HEK293 (cell line): ENCODE data around the gene HOXD10.

Experiments used
- BCL11A ChIP-seq: fragments of 450-650 bp; formaldehyde crosslinking; IDR thresholded peaks from 2 replicates; pipeline ENCODE4 v1.5.1; 2016; ENCODE audit warnings: low read depth, missing biosample characterization, missing genetic modification characterization
- GFI1B ChIP-seq: fragments of 450-650 bp; formaldehyde crosslinking; IDR thresholded peaks from 2 replicates; pipeline ENCODE4 v1.5.1; 2016; ENCODE audit warnings: missing biosample characterization, missing genetic modification characterization
- GLIS1 ChIP-seq: fragments of 450-650 bp; formaldehyde crosslinking; IDR thresholded peaks from 2 replicates; pipeline ENCODE4 v1.5.1; 2016; ENCODE audit warnings: missing biosample characterization, missing genetic modification characterization
- GLIS2 ChIP-seq: fragments of 450-650 bp; formaldehyde crosslinking; IDR thresholded peaks from 2 replicates; pipeline ENCODE4 v1.5.1; 2016; ENCODE audit warnings: missing biosample characterization, missing genetic modification characterization
- IKZF3 ChIP-seq: fragments of 450-650 bp; IDR thresholded peaks from 2 replicates; pipeline ENCODE4 v1.5.0; 2018; ENCODE audit warnings: missing biosample characterization, mild to moderate bottlenecking, missing genetic modification characterization, moderate library complexity
- KLF7 ChIP-seq: fragments of 450-650 bp; formaldehyde crosslinking; IDR thresholded peaks from 2 replicates; pipeline ENCODE4 v1.5.1; 2016; ENCODE audit warnings: missing biosample characterization, missing genetic modification characterization, borderline replicate concordance
- KLF8 ChIP-seq: fragments of 450-650 bp; formaldehyde crosslinking; IDR thresholded peaks from 2 replicates; pipeline ENCODE4 v1.5.1; 2016; ENCODE audit warnings: missing biosample characterization, missing genetic modification characterization
- OSR2 ChIP-seq: fragments of 450-650 bp; formaldehyde crosslinking; IDR thresholded peaks from 2 replicates; pipeline ENCODE4 v1.5.1; 2016; ENCODE audit warnings: missing biosample characterization, missing genetic modification characterization
- PRDM1 ChIP-seq: fragments of 450-650 bp; formaldehyde crosslinking; IDR thresholded peaks from 2 replicates; pipeline ENCODE4; 2016; ENCODE audit warnings: missing biosample characterization, missing genetic modification characterization
- SALL2 ChIP-seq: fragments of 450-650 bp; formaldehyde crosslinking; IDR thresholded peaks from 2 replicates; pipeline ENCODE4 v1.5.0; 2017; ENCODE audit warnings: missing biosample characterization, mild to moderate bottlenecking, missing genetic modification characterization, borderline replicate concordance
- SETDB1 ChIP-seq: IDR thresholded peaks from one replicate; pipeline ENCODE4 v1.6.1; 2017; ENCODE audit warnings: mild to moderate bottlenecking, low read length, moderate library complexity, mixed read lengths; ENCODE audit not compliant: insufficient read length
- YY2 ChIP-seq: fragments of 450-650 bp; formaldehyde crosslinking; IDR thresholded peaks from 2 replicates; pipeline ENCODE4 v1.5.1; 2016; ENCODE audit warnings: missing biosample characterization, missing genetic modification characterization
- ZFP37 ChIP-seq: fragments of 450-650 bp; formaldehyde crosslinking; IDR thresholded peaks from 2 replicates; pipeline ENCODE4 v1.5.1; 2016; ENCODE audit warnings: missing biosample characterization, missing genetic modification characterization
- ZIC2 ChIP-seq: fragments of 450-650 bp; formaldehyde crosslinking; IDR thresholded peaks from 2 replicates; pipeline ENCODE4 v1.5.1; 2016; ENCODE audit warnings: missing biosample characterization, missing genetic modification characterization
- ZNF114 ChIP-seq: fragments of 450-650 bp; formaldehyde crosslinking; IDR thresholded peaks from 2 replicates; pipeline ENCODE4 v1.5.0; 2017; ENCODE audit warnings: missing biosample characterization, missing genetic modification characterization
- ZNF132 ChIP-seq: fragments of 450-650 bp; formaldehyde crosslinking; IDR thresholded peaks from 2 replicates; pipeline ENCODE4 v1.5.1; 2017; ENCODE audit warnings: missing biosample characterization, missing genetic modification characterization, borderline replicate concordance
- ZNF133 ChIP-seq: fragments of 450-650 bp; formaldehyde crosslinking; IDR thresholded peaks from 2 replicates; pipeline ENCODE4 v1.5.1; 2016; ENCODE audit warnings: missing biosample characterization, missing genetic modification characterization
- ZNF155 ChIP-seq: fragments of 450-650 bp; formaldehyde crosslinking; IDR thresholded peaks from 2 replicates; pipeline ENCODE4 v1.5.1; 2016; ENCODE audit warnings: missing biosample characterization, missing genetic modification characterization
- ZNF174 ChIP-seq: fragments of 450-650 bp; formaldehyde crosslinking; IDR thresholded peaks from 2 replicates; pipeline ENCODE4 v1.5.0; 2017; ENCODE audit warnings: missing biosample characterization, mild to moderate bottlenecking, missing genetic modification characterization
- ZNF211 ChIP-seq: fragments of 450-650 bp; formaldehyde crosslinking; IDR thresholded peaks from 2 replicates; pipeline ENCODE4 v1.5.1; 2016; ENCODE audit warnings: low read depth, missing biosample characterization, missing genetic modification characterization
- ZNF366 ChIP-seq: fragments of 450-650 bp; formaldehyde crosslinking; conservative IDR thresholded peaks from 2 replicates; pipeline ENCODE4 v1.5.1; 2016; ENCODE audit warnings: missing biosample characterization, missing genetic modification characterization
- ZNF664 ChIP-seq: fragments of 450-650 bp; formaldehyde crosslinking; IDR thresholded peaks from 2 replicates; pipeline ENCODE4 v1.5.1; 2016; ENCODE audit warnings: missing biosample characterization, missing genetic modification characterization
- ZNF785 ChIP-seq: fragments of 450-650 bp; formaldehyde crosslinking; IDR thresholded peaks from 2 replicates; pipeline ENCODE4 v1.5.1; 2016; ENCODE audit warnings: missing biosample characterization, missing genetic modification characterization
- ZNF791 ChIP-seq: fragments of 450-650 bp; formaldehyde crosslinking; IDR thresholded peaks from 2 replicates; pipeline ENCODE4 v1.5.1; 2016; ENCODE audit warnings: missing biosample characterization, missing genetic modification characterization
- ZSCAN30 ChIP-seq: fragments of 450-650 bp; IDR thresholded peaks from 2 replicates; pipeline ENCODE4 v1.5.1; 2018; ENCODE audit warnings: missing biosample characterization, mild to moderate bottlenecking, missing genetic modification characterization, moderate library complexity
- TF ChIP-seq, protein P1 (sequence below): fragments of 450-650 bp; formaldehyde crosslinking; IDR thresholded peaks from 2 replicates; pipeline ENCODE4 v1.5.1; 2017; ENCODE audit warnings: missing biosample characterization, mild to moderate bottlenecking, missing genetic modification characterization, moderate library complexity
- TF ChIP-seq, protein P2 (sequence below): fragments of 450-650 bp; formaldehyde crosslinking; IDR thresholded peaks from 2 replicates; pipeline ENCODE4 v1.5.1; 2017; ENCODE audit warnings: missing biosample characterization, missing genetic modification characterization
- TF ChIP-seq, protein P3 (sequence below): fragments of 450-650 bp; formaldehyde crosslinking; IDR thresholded peaks from 2 replicates; pipeline ENCODE4 v1.5.1; 2016; ENCODE audit warnings: missing biosample characterization, missing genetic modification characterization
- TF ChIP-seq, protein P4 (sequence below): fragments of 450-650 bp; formaldehyde crosslinking; conservative IDR thresholded peaks from 2 replicates; pipeline ENCODE4 v1.5.1; 2016; ENCODE audit warnings: low read depth, missing biosample characterization, missing genetic modification characterization
- TF ChIP-seq, protein P5 (sequence below): fragments of 450-650 bp; formaldehyde crosslinking; IDR thresholded peaks from 2 replicates; pipeline ENCODE4 v1.5.1; 2017; ENCODE audit warnings: missing biosample characterization, missing genetic modification characterization
- TF ChIP-seq, protein P6 (sequence below): fragments of 450-650 bp; formaldehyde crosslinking; IDR thresholded peaks from 2 replicates; pipeline ENCODE4 v1.5.1; 2016; ENCODE audit warnings: missing biosample characterization, missing genetic modification characterization

Gene HOXD10

DNA sequence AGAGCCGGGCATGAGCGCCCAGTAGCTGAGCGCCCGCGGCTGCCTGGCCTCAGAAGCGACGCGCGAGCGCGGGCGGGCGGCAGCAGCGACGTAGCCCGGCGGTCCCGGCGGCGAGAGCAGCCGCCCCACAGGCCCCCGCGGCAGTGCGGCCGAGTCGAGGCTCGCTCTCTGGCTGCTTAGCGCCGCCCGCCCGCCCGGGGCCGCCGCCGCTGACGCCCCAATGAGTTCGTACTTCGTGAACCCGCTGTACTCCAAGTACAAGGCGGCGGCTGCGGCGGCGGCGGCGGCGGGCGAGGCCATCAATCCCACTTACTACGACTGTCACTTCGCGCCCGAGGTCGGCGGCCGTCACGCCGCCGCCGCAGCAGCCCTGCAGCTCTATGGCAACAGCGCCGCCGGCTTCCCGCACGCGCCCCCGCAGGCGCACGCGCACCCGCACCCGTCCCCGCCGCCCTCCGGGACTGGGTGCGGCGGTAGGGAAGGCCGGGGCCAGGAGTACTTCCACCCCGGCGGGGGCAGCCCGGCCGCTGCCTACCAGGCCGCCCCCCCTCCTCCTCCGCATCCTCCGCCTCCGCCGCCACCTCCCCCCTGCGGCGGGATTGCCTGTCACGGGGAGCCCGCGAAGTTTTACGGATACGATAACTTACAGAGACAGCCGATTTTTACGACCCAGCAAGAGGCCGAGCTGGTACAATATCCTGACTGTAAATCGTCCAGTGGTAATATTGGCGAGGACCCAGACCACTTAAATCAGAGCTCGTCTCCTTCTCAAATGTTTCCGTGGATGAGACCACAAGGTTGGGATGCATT, 13.8 kb downstream of the HOXD10 start (continued):
- TF ChIP-seq, protein P1, sequence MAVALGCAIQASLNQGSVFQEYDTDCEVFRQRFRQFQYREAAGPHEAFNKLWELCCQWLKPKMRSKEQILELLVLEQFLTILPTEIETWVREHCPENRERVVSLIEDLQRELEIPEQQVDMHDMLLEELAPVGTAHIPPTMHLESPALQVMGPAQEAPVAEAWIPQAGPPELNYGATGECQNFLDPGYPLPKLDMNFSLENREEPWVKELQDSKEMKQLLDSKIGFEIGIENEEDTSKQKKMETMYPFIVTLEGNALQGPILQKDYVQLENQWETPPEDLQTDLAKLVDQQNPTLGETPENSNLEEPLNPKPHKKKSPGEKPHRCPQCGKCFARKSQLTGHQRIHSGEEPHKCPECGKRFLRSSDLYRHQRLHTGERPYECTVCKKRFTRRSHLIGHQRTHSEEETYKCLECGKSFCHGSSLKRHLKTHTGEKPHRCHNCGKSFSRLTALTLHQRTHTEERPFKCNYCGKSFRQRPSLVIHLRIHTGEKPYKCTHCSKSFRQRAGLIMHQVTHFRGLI (tag by site-specific recombination) = no peak
- TF ChIP-seq ZIC2 (tag by site-specific recombination) (peak; percentile 76), IKZF3 (tag by site-specific recombination) (peak; percentile 77), GLIS1 (tag by site-specific recombination) (peak; percentile 91), PRDM1 (tag by site-specific recombination) (no peak), ZNF664 (tag by site-specific recombination) (no peak), SETDB1 (no peak), YY2 (no peak), SALL2 (tag by site-specific recombination) (no peak), ZSCAN30 (peak; percentile 64; the same call in 1 of the 2 replicates), BCL11A (tag by site-specific recombination) (peak; percentile 33; the same call in 1 of the 2 replicates), OSR2 (tag by site-specific recombination) (peak; percentile 80), KLF8 (tag by site-specific recombination) (0 out of 2 replicates have a peak, but pooled peaks have one; percentile 33), ZNF132 (tag by site-specific recombination) (no peak), ZNF155 (tag by site-specific recombination) (no peak), ZNF174 (tag by site-specific recombination) (no peak), ZNF211 (tag by site-specific recombination) (no peak), ZFP37 (tag by site-specific recombination) (no peak), GFI1B (tag by site-specific recombination) (peak; percentile 82), ZNF133 (tag by site-specific recombination) (no peak), GLIS2 (tag by site-specific recombination) (peak; percentile 83), ZNF114 (tag by site-specific recombination) (no peak), ZNF785 (tag by site-specific recombination) (no peak), ZNF366 (tag by site-specific recombination) (peak; percentile 32; the same call in 1 of the 2 replicates), ZNF791 (tag by site-specific recombination) (no peak), KLF7 (no peak)
- TF ChIP-seq, protein P2, sequence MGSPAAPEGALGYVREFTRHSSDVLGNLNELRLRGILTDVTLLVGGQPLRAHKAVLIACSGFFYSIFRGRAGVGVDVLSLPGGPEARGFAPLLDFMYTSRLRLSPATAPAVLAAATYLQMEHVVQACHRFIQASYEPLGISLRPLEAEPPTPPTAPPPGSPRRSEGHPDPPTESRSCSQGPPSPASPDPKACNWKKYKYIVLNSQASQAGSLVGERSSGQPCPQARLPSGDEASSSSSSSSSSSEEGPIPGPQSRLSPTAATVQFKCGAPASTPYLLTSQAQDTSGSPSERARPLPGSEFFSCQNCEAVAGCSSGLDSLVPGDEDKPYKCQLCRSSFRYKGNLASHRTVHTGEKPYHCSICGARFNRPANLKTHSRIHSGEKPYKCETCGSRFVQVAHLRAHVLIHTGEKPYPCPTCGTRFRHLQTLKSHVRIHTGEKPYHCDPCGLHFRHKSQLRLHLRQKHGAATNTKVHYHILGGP (tag by site-specific recombination) = no peak
- TF ChIP-seq, protein P3, sequence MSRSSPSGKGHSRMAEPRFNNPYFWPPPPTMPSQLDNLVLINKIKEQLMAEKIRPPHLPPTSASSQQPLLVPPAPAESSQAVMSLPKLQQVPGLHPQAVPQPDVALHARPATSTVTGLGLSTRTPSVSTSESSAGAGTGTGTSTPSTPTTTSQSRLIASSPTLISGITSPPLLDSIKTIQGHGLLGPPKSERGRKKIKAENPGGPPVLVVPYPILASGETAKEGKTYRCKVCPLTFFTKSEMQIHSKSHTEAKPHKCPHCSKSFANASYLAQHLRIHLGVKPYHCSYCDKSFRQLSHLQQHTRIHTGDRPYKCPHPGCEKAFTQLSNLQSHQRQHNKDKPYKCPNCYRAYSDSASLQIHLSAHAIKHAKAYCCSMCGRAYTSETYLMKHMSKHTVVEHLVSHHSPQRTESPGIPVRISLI (tag by site-specific recombination) = no peak
- TF ChIP-seq, protein P4, sequence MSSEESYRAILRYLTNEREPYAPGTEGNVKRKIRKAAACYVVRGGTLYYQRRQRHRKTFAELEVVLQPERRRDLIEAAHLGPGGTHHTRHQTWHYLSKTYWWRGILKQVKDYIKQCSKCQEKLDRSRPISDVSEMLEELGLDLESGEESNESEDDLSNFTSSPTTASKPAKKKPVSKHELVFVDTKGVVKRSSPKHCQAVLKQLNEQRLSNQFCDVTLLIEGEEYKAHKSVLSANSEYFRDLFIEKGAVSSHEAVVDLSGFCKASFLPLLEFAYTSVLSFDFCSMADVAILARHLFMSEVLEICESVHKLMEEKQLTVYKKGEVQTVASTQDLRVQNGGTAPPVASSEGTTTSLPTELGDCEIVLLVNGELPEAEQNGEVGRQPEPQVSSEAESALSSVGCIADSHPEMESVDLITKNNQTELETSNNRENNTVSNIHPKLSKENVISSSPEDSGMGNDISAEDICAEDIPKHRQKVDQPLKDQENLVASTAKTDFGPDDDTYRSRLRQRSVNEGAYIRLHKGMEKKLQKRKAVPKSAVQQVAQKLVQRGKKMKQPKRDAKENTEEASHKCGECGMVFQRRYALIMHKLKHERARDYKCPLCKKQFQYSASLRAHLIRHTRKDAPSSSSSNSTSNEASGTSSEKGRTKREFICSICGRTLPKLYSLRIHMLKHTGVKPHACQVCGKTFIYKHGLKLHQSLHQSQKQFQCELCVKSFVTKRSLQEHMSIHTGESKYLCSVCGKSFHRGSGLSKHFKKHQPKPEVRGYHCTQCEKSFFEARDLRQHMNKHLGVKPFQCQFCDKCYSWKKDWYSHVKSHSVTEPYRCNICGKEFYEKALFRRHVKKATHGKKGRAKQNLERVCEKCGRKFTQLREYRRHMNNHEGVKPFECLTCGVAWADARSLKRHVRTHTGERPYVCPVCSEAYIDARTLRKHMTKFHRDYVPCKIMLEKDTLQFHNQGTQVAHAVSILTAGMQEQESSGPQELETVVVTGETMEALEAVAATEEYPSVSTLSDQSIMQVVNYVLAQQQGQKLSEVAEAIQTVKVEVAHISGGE (tag by site-specific recombination) = peak; percentile 28; the same call in 1 of the 2 replicates
- TF ChIP-seq, protein P5, sequence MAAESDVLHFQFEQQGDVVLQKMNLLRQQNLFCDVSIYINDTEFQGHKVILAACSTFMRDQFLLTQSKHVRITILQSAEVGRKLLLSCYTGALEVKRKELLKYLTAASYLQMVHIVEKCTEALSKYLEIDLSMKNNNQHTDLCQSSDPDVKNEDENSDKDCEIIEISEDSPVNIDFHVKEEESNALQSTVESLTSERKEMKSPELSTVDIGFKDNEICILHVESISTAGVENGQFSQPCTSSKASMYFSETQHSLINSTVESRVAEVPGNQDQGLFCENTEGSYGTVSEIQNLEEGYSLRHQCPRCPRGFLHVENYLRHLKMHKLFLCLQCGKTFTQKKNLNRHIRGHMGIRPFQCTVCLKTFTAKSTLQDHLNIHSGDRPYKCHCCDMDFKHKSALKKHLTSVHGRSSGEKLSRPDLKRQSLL (tag by site-specific recombination) = no peak
- TF ChIP-seq, protein P6, sequence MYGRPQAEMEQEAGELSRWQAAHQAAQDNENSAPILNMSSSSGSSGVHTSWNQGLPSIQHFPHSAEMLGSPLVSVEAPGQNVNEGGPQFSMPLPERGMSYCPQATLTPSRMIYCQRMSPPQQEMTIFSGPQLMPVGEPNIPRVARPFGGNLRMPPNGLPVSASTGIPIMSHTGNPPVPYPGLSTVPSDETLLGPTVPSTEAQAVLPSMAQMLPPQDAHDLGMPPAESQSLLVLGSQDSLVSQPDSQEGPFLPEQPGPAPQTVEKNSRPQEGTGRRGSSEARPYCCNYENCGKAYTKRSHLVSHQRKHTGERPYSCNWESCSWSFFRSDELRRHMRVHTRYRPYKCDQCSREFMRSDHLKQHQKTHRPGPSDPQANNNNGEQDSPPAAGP (tag by site-specific recombination) = 0 out of 2 replicates have a peak, but pooled peaks have one; percentile 44
